Measurements from ENCODE around the gene HDLBP. TPM values are rescaled to one million over a fixed set of nuclear protein-coding genes. Genes with fewer than 3 reads are reported as not detected.

Gene HDLBP
- total and polyA plus RNA-seq, 2 of the 4 experiments (the other 2 are of a cell fraction): 648 to 1,165 TPM

- Histone ChIP-seq H2BK20ac (ENCODE audit: low read depth, low read length) (no peak overlapping the region), H3K27ac (ENCODE audit: insufficient read depth, low read length) (no peak overlapping the region), H3K4me2 (ENCODE audit: low read depth, low read length) (no peak overlapping the region), H2AK5ac (ENCODE audit: low read depth, low read length) (no peak overlapping the region), H2AK9ac (replicated peaks; ENCODE audit: low read depth, low read length, poor library complexity) (no peak overlapping the region), H2BK5ac (ENCODE audit: low read depth, low read length, poor library complexity, severe bottlenecking) (no peak overlapping the region), H3K56ac (ENCODE audit: extremely low read depth, insufficient read depth, low read length) (no peak overlapping the region), H3K4me3 (ENCODE audit: insufficient read depth, low read depth, low read length) (no peak overlapping the region), H4K8ac (ENCODE audit: low read depth in 2 of 2, low read length in 2 of 2) (no peak overlapping the region), H3K79me1 (ENCODE audit: low read depth in 1 of 2, low read length in 2 of 2) (peaks cover 30 to 58% of the 10 kb centered on the region in 2 experiments), H3K23ac (ENCODE audit: low read depth, low read length) (no peak overlapping the region), H4K91ac (ENCODE audit: insufficient read depth, low read depth, low read length) (no peak overlapping the region), H4K5ac (ENCODE audit: low read depth, low read length) (no peak overlapping the region), H3K9me3 (ENCODE audit: control insufficient read depth, insufficient read depth, low read length) (no peaks in the 10 kb centered on the region), H2AFZ (replicated peaks; ENCODE audit: low read length, poor library complexity) (no peak overlapping the region), H3K9ac (ENCODE audit: low read depth, low read length) (no peak overlapping the region), H3K9me1 (ENCODE audit: insufficient read depth, low read length) (peaks cover 26% of the 10 kb centered on the region), H4K20me1 (ENCODE audit: insufficient read depth, low read length) (peaks cover 44% of the 10 kb centered on the region), H3K36me3 (ENCODE audit: control insufficient read depth, insufficient read depth, low read length) (peaks cover 10% of the 10 kb centered on the region), H3K27me3 (ENCODE audit: control insufficient read depth, insufficient read depth, low read length) (no peaks in the 10 kb centered on the region), H3K18ac (ENCODE audit: low read depth, low read length) (no peak overlapping the region), H3K14ac (replicated peaks; ENCODE audit: low read depth, low read length) (no peak overlapping the region), H3K4me1 (ENCODE audit: control insufficient read depth, insufficient read depth, low read length) (peaks cover 9% of the 10 kb centered on the region), H2BK120ac (ENCODE audit: low read depth, low read length) (no peak overlapping the region), H3K4ac (ENCODE audit: low read depth, low read length) (no peak overlapping the region), H2BK15ac (ENCODE audit: low read depth, low read length) (no peak overlapping the region)
- ChIA-PET POLR2A (ENCODE audit: unreplicated experiment) (no interaction called here), CTCF (no interaction called here)
- dilution Hi-C loops (cut with HindIII; ENCODE audit: low sequenced_read_pairs, unreplicated experiment) (no loop called here), intact Hi-C loops (cut with micrococcal nuclease) (loop anchor here (5.0 kb wide), 3 partner anchors 199 to 299 kb away; partner anchors contain the start of genes ATG4B, BOK and THAP4), in situ Hi-C loops (cut with MboI; ENCODE audit: low sequenced_read_pairs) (no loop called here)
- DNase-seq: no peak
- ATAC-seq (ENCODE audit: low read depth): no peak
- BruUV-seq (replicated peaks): no TSS peak
- no CpG with 5 or more reads among the region's 5 CpGs for WGBS, 2 experiments (ENCODE audit: extremely low coverage in 2 of 2, insufficient read length in 1 of 2)
- TF ChIP-seq RAD21 (IDR thresholded peaks at IDR 0.05; ENCODE audit: low read length) (no peak), NFE2L2 (IDR thresholded peaks at IDR 0.05; ENCODE audit: low read depth, low read length) (no peak), SMC3 (IDR thresholded peaks at IDR 0.05; ENCODE audit: low read depth, low read length) (no peak), USF2 (IDR thresholded peaks at IDR 0.05; ENCODE audit: low read depth, low read length) (no peak), CEBPB (IDR thresholded peaks at IDR 0.05; ENCODE audit: low read depth, low read length) (no peak), CTCF (conservative IDR thresholded peaks at IDR 0.05; ENCODE audit: low read depth, low read length) (no peak)
These were observed 43.0 kb upstream of the HDLBP start for GRCh38 chr2:241358470-241358869.
